Loucy (cell line): Measurements from ENCODE around the gene SUPT6H.

ENCODE experiments used
- H2AFZ ChIP-seq: fragments of 200-600 bp; sonication (generic); 2 replicates; pipeline ENCODE4 v1.6.0; 2016; ENCODE audit warnings: antibody characterized with exemption, mild to moderate bottlenecking, low read length, moderate library complexity
- H3F3A ChIP-seq: fragments of 200-600 bp; 2 replicates; pipeline ENCODE4 v1.6.0; 2016; ENCODE audit warnings: antibody characterized with exemption, low read depth, mild to moderate bottlenecking
- H3K27me3 ChIP-seq: fragments of 200-600 bp; sonication (generic); 2 replicates; pipeline ENCODE4 v1.6.1; 2014; ENCODE audit warnings: low read length, mild to moderate bottlenecking; ENCODE audit not compliant: insufficient read depth, poor library complexity, severe bottlenecking
- H3K36me3 ChIP-seq: fragments of 200-600 bp; sonication (generic); 2 replicates; pipeline ENCODE4 v1.6.1; 2016; ENCODE audit warnings: low read length; ENCODE audit not compliant: insufficient read depth
- H3K4me1 ChIP-seq: fragments of 200-600 bp; sonication (generic); 2 replicates; pipeline ENCODE4 v1.5.1; 2014; ENCODE audit warnings: low read length, mild to moderate bottlenecking; ENCODE audit not compliant: insufficient read depth, poor library complexity, severe bottlenecking
- H3K4me2 ChIP-seq: fragments of 200-600 bp; sonication (generic); 2 replicates; pipeline ENCODE4 v1.6.0; 2014; ENCODE audit warnings: antibody characterized with exemption, low read length, low read depth, mild to moderate bottlenecking; ENCODE audit not compliant: poor library complexity, severe bottlenecking
- H3K4me3 ChIP-seq: fragments of 200-600 bp; sonication (generic); 2 replicates; pipeline ENCODE4 v1.5.1; 2014; ENCODE audit warnings: low read length, mild to moderate bottlenecking, mixed read lengths; ENCODE audit not compliant: poor library complexity, severe bottlenecking
- H3K79me2 ChIP-seq: fragments of 200-600 bp; sonication (generic); 2 replicates; pipeline ENCODE4 v1.6.1; 2014; ENCODE audit warnings: low read length; ENCODE audit not compliant: insufficient read depth
- H3K9ac ChIP-seq: fragments of 200-600 bp; sonication (generic); 2 replicates; pipeline ENCODE4 v1.6.0; 2014; ENCODE audit warnings: mild to moderate bottlenecking, low read depth, low read length, moderate library complexity; ENCODE audit not compliant: poor library complexity, severe bottlenecking
- H3K9me2 ChIP-seq: fragments of 200-600 bp; sonication (generic); replicated peaks from 2 replicates; pipeline ENCODE4 v1.6.1; 2016; ENCODE audit warnings: low read depth, low read length, mixed read lengths
- H3K9me3 ChIP-seq: fragments of 200-600 bp; sonication (generic); 2 replicates; pipeline ENCODE4 v1.6.1; 2014; ENCODE audit warnings: mild to moderate bottlenecking, antibody characterized with exemption, low read length, low read depth; ENCODE audit not compliant: insufficient read depth
- H4K20me1 ChIP-seq: fragments of 200-600 bp; sonication (generic); 2 replicates; pipeline ENCODE4 v1.6.0; 2014; ENCODE audit warnings: antibody characterized with exemption, low read length, mild to moderate bottlenecking; ENCODE audit not compliant: insufficient read depth, poor library complexity, severe bottlenecking
- EZH2phosphoT487 ChIP-seq: fragments of 200-600 bp; IDR thresholded peaks from 2 replicates; pipeline ENCODE4 v1.6.1; 2018; ENCODE audit warnings: antibody characterized with exemption, mild to moderate bottlenecking, moderate library complexity, borderline replicate concordance
- TF ChIP-seq, protein P1 (sequence below): fragments of 200-600 bp; sonication (generic); conservative IDR thresholded peaks from 2 replicates; pipeline ENCODE4 v1.5.1; 2014; ENCODE audit warnings: mild to moderate bottlenecking, antibody characterized with exemption, low read length

Gene SUPT6H

DNA sequence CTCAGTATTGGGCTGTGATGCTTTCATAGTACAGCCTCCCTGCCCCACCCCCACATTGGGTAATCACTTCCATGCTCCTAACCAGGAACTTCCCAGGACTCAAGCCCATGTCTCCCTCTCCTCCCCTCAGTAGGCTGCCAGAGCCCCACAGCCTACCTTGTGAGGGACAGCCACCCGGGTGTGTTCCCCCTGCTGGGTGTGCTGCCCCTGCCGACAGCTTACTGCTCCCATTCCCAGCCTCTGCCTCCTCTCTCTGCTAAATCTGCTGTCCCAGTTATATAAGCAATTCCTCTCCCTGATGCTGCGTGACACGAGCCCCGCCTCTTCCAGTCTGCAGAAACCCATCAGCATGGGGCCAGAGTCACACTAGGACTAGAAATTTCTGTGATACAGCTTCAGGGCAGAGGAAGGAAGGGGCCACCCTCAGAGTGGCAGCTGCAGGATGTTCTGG, 48.0 kb upstream of the SUPT6H start, which contains the start of gene RSKR:
Gene RSKR (minus strand): TSS at position 255 of the 451 bp plus-strand sequence. CDS start 24 bp downstream, at position 231.
- H3K79me2 ChIP-seq = no peaks in the 10 kb centered on the region
- TF ChIP-seq EZH2phosphoT487 = no peak
- TF ChIP-seq, protein P1, sequence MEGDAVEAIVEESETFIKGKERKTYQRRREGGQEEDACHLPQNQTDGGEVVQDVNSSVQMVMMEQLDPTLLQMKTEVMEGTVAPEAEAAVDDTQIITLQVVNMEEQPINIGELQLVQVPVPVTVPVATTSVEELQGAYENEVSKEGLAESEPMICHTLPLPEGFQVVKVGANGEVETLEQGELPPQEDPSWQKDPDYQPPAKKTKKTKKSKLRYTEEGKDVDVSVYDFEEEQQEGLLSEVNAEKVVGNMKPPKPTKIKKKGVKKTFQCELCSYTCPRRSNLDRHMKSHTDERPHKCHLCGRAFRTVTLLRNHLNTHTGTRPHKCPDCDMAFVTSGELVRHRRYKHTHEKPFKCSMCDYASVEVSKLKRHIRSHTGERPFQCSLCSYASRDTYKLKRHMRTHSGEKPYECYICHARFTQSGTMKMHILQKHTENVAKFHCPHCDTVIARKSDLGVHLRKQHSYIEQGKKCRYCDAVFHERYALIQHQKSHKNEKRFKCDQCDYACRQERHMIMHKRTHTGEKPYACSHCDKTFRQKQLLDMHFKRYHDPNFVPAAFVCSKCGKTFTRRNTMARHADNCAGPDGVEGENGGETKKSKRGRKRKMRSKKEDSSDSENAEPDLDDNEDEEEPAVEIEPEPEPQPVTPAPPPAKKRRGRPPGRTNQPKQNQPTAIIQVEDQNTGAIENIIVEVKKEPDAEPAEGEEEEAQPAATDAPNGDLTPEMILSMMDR = no peak
- H3K27me3 ChIP-seq = no peaks in the 10 kb centered on the region
- no peaks in the 10 kb centered on the region for H3K9me2 ChIP-seq
- H3F3A ChIP-seq = no peaks in the 10 kb centered on the region
- no peaks in the 10 kb centered on the region for H3K9me3 ChIP-seq
- H3K4me3 ChIP-seq = no peak within 1 kb of the TSS
- H3K4me1 ChIP-seq = no peaks in the 10 kb centered on the region
- H4K20me1 ChIP-seq = no peaks in the 10 kb centered on the region
- H3K4me2 ChIP-seq = no peak within 1 kb of the TSS
- H3K9ac ChIP-seq = no peak within 1 kb of the TSS
- H3K36me3 ChIP-seq = peaks cover 60% of the 10 kb centered on the region
- no peak within 1 kb of the TSS for H2AFZ ChIP-seq

DNA sequence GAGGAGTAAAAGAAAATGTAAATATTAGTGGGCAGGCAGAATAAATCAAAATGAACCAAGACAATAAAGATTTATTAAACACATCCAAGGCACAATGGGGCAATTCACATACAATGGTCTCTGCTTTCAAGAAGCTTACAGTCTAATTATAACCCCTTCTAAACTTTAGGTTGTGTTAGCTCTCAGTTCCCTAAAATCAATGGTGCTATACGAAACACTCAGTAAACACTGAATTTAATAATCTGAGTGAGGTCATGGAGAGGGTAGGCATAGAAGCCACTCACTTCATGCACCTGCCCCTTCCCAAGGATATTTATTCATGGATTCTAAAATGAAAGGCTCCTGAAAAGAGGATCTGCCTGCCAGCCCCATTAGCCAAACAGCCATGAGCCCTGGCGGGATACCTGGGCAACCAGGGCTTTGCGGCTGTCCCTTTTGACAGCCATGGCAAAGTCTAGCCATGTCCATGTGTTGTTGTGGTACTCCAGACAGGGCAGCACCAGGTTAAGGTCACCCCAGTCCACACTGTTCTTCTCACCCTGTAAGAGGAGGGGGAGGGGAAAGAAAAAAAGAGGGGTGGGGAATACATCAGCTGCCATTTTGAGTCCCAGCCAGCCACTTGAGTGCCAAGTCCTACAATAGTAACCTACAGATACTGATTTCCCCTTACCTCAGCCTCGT, 46.6 kb upstream of the SUPT6H start:
- Histone ChIP-seq H3F3A (no peaks in the 10 kb centered on the region), H3K9ac (no peak overlapping the region), H3K4me2 (no peak overlapping the region), H3K79me2 (no peaks in the 10 kb centered on the region), H3K4me1 (no peaks in the 10 kb centered on the region), H4K20me1 (no peaks in the 10 kb centered on the region), H2AFZ (no peak overlapping the region), H3K36me3 (peaks cover 75% of the 10 kb centered on the region), H3K9me2 (no peaks in the 10 kb centered on the region), H3K27me3 (no peaks in the 10 kb centered on the region), H3K9me3 (no peaks in the 10 kb centered on the region), H3K4me3 (no peak overlapping the region)
- TF ChIP-seq EZH2phosphoT487 = no peak
- TF ChIP-seq, protein P1 = no peak

DNA sequence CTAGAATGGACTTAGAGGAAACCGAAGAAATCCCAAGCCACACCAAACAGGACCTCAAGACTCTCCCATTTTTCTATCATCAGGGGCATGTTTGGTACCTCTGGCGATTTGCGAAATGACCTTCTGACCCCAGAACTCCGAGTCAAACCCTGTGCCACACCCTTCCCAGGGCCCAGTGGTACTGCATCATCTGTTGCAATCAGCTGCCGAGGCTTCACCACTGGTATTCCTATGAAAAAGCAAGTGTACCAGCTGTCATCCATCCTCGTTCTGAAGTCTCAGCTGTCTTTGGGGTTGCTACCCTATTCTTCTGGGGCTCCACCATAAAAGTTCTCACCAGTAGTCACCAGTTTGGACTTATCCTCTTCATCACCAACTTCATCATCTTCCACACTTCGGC, 45.7 kb upstream of the SUPT6H start:
- Histone ChIP-seq H2AFZ (no peak overlapping the region), H3K4me2 (no peak overlapping the region), H3K27me3 (no peaks in the 10 kb centered on the region), H4K20me1 (no peaks in the 10 kb centered on the region), H3K9me2 (no peaks in the 10 kb centered on the region), H3F3A (no peaks in the 10 kb centered on the region), H3K4me1 (no peaks in the 10 kb centered on the region), H3K36me3 (peaks cover 75% of the 10 kb centered on the region), H3K4me3 (no peak overlapping the region), H3K79me2 (no peaks in the 10 kb centered on the region), H3K9ac (no peak overlapping the region), H3K9me3 (no peaks in the 10 kb centered on the region)
- no peak for TF ChIP-seq EZH2phosphoT487

DNA sequence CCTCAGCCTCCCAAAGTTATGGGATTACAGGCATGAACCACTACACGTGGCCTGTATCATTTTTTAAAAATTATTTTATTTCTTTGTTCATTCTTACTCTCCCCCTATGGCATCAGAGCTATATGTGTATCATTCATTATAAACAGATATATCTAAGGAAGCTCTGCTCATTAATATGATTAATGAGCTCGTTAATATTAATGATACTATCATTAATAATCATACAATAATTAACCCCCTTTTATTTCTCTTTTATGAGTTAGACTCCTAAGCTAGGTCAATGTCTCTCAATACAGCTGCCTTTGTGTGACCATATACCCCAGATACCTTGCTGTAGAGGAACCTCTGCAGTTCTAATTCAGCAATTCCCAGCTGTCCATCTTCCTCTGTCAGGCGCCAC, 43.5 kb upstream of the SUPT6H start:
- TF ChIP-seq, protein P1 = no peak
- no peaks in the 10 kb centered on the region for H3K9me3 ChIP-seq
- no peaks in the 10 kb centered on the region for H3K4me1 ChIP-seq

More for the DNA sequence above, 43.5 kb upstream of the SUPT6H start:
- Histone ChIP-seq H3K4me2 (no peak overlapping the region), H3K9me2 (no peaks in the 10 kb centered on the region), H3K4me3 (no peak overlapping the region), H3K9ac (no peak overlapping the region), H3K79me2 (no peaks in the 10 kb centered on the region), H3K27me3 (no peaks in the 10 kb centered on the region), H3F3A (no peaks in the 10 kb centered on the region), H4K20me1 (no peaks in the 10 kb centered on the region), H3K36me3 (peaks cover 82% of the 10 kb centered on the region), H2AFZ (no peak overlapping the region)
